ENCODE measurements around the gene ZBTB42. TPM values are rescaled to one million over a fixed set of nuclear protein-coding genes. Genes with fewer than 3 reads are reported as not detected.
A peak's percentile ranks its signal among the peaks of the same experiment; 100 is the strongest.

ZBTB42 gene
- total and polyA plus RNA-seq, 12 donors, result 1.8 to 9.2 (median 5.9) TPM

DNA sequence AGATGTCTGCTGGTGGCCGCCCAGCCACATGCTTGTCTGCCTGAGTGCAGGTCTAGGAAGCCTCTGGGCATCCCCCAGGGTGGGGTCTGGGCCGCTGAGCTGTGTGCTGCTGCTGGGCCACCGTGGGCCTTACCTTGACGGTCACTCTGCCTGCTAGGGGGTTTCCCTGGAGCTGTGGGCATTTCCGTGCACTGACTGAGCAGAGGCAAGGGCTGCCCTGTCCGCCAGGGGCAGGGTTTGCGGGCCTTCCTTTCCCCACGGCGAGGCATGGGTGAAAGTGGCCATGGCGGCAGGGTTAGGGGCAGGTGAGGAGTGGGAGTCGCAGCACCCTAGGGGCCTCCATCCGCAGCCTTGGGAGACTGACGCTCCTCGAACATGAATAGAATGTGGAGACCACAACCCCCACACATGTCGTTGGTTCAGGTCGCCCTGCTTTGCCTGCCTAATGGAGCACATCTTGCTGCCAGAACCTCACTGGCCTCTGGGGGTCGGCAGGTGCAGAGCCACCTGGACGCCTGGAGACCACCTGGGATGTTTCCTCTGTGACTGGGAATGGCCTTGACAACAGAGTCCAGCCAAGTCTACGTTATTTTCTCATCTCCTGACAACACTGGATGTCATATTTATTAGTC lies 2.5 kb downstream of the ZBTB42 start:
- DNase-seq, result no peak
- Histone ChIP-seq H3K4me1 (peaks cover 14 to 55% (median 37%) of the 10 kb centered on the region in 9 donors), H3K36me3 (no peaks in the 10 kb centered on the region), H3K9me3 (no peaks in the 10 kb centered on the region), H3K27me3 (no peaks in the 10 kb centered on the region), H3K27ac (no peak overlapping the region), H3K4me3 (no peak overlapping the region)
- 89 to 92% methylated on average over 19 of the region's 19 CpGs for WGBS, 2 donors
- no peak for ATAC-seq
- TF ChIP-seq, protein P1, sequence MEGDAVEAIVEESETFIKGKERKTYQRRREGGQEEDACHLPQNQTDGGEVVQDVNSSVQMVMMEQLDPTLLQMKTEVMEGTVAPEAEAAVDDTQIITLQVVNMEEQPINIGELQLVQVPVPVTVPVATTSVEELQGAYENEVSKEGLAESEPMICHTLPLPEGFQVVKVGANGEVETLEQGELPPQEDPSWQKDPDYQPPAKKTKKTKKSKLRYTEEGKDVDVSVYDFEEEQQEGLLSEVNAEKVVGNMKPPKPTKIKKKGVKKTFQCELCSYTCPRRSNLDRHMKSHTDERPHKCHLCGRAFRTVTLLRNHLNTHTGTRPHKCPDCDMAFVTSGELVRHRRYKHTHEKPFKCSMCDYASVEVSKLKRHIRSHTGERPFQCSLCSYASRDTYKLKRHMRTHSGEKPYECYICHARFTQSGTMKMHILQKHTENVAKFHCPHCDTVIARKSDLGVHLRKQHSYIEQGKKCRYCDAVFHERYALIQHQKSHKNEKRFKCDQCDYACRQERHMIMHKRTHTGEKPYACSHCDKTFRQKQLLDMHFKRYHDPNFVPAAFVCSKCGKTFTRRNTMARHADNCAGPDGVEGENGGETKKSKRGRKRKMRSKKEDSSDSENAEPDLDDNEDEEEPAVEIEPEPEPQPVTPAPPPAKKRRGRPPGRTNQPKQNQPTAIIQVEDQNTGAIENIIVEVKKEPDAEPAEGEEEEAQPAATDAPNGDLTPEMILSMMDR (IDR thresholded peaks at IDR 0.05), result no peak
- intact Hi-C loops (cut with DNase I), result no loop called here

GRCh38 chr14:104803912-104804410 lies 3.1 kb downstream of the ZBTB42 start:
- DNase-seq, result no peak
- Histone ChIP-seq H3K36me3 (no peaks in the 10 kb centered on the region), H3K4me1 (peaks cover 14 to 55% (median 37%) of the 10 kb centered on the region in 9 donors), H3K9me3 (no peaks in the 10 kb centered on the region), H3K4me3 (no peak overlapping the region), H3K27ac (no peak overlapping the region), H3K27me3 (no peaks in the 10 kb centered on the region)
- ATAC-seq, result no peak
- WGBS, 2 donors, result 87 to 89% methylated on average over 15 of the region's 15 CpGs
- intact Hi-C loops (cut with DNase I), result no loop called here
- TF ChIP-seq, protein P1 (IDR thresholded peaks at IDR 0.05), result no peak

DNA sequence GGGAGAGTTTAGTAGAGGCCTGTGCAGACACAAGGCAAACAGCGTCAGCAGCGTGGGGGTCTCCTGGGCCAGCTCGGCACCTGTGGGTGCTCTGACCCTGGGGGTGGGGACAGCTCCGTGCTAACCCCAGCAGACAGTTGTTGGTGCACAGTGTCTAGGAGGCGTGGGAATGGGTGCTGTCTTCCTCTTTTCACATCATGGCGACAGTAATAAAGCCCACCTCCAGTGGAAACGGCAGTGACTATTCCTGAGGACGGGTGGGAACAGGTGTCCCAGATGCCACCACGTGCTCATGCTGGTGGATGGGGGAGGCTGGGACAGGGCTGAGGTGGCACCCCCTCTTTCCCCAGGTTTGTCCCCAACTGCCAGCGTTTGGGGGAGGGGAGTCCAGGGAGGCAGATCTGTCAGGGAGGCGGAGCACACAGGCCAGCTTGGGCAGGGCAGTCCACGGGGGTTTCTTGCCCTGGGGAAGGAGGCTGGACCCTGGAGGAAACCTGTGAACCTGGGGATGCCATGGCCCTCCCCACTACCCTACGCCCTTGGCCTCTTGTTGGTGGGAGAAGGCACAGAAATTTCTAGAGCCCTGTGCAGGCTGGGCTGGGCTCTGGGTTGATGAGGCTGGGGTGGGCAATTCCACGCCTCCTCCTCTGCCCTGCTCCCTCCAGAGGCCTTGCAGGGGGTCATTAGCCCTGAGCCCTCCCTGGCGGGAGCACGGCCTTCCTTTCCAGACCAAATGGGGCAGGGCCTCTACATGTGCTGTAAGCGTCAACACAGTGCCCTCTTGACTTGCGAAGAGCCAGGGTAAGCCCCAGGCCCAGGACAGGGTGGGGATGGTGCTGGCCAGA lies 3.8 kb downstream of the ZBTB42 start:
- H3K4me1 ChIP-seq, result peaks cover 8 to 49% (median 37%) of the 10 kb centered on the region in 9 donors
- ATAC-seq, result no peak
- no peak for DNase-seq
- intact Hi-C loops (cut with DNase I), result no loop called here
- H3K27me3 ChIP-seq, result no peaks in the 10 kb centered on the region
- no peaks in the 10 kb centered on the region for H3K9me3 ChIP-seq
- WGBS, 2 donors, result 91 to 92% methylated on average over 18 of the region's 18 CpGs
- TF ChIP-seq, protein P1 (IDR thresholded peaks at IDR 0.05), result no peak
- no peak overlapping the region for H3K4me3 ChIP-seq
- H3K36me3 ChIP-seq, result no peaks in the 10 kb centered on the region
- H3K27ac ChIP-seq, result peak overlapping the region in 1 of 10 donors; percentile 59

DNA sequence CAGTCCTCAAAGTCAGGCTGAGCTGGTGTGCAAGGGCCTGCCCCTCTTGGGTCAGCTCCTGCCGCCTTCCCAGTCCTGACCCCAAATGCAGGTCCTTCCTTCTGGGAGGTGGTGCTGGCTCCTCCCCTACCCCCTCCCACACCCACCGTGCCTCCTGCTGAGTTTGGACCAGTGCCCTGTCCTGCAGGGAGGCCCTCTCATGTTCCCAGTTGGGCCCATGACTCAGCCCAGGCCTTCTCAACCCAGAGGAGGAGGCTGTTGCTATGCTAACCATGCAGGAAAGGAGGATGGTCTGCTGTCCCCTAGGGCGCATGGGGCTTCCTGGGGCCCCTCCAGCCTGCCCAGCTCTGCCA lies 4.4 kb downstream of the ZBTB42 start:
- H3K9me3 ChIP-seq, result no peaks in the 10 kb centered on the region
- no peaks in the 10 kb centered on the region for H3K36me3 ChIP-seq
- H3K4me1 ChIP-seq, result peaks cover 7 to 44% (median 32%) of the 10 kb centered on the region in 9 donors
- DNase-seq (peak; percentile 28 to 63), ATAC-seq (peak in 6 of 8 donors; percentile 41 to 90 (median 71))
- intact Hi-C loops (cut with DNase I), result no loop called here
- TF ChIP-seq, protein P1 (IDR thresholded peaks at IDR 0.05), result no peak
- no peaks in the 10 kb centered on the region for H3K27me3 ChIP-seq
- H3K27ac ChIP-seq, result peak overlapping the region in 4 of 10 donors; percentile 25 to 61 (median 58)
- 55 to 57% methylated on average over 3 of the region's 3 CpGs for WGBS, 2 donors
- no peak overlapping the region for H3K4me3 ChIP-seq

All from heart right ventricle (tissue), 16 donors.